HepG2 (cell line): Measurements from ENCODE around the gene PRKN. TPM values are rescaled to one million over a fixed set of nuclear protein-coding genes. Genes with fewer than 3 reads are reported as not detected.
"Not testable (repeated sequence)": the region's sequence is repeated elsewhere in the genome, so short reads cannot be mapped to it uniquely, and the experiment has no call there.

Source experiments
- ATAC-seq: fragments of 200-7000 bp; cut with Tn5 transposase; 3 replicates; pipeline ENCODE4 v1.9.1; 2020; ENCODE audit warnings: mild to moderate bottlenecking, moderate library complexity
- BruUV-seq: library from RNA; stranded (reverse); fragments of 400-500 nt; replicated peaks from 2 replicates; lab custom pipeline; 2021; lab: Mats Ljungman, UMichigan
- CTCF ChIA-PET: fragments of 300-600 bp; formaldehyde crosslinking; extraction: SDS; loops from one replicate; lab custom pipeline; 2021; ENCODE audit warnings: low total read pairs, inconsistent platforms, low intra/inter-chr PET ratio; lab: Yijun Ruan, JAX
- POLR2A ChIA-PET: fragments of 350-600 bp; sonication (Branson Sonifier 250); formaldehyde crosslinking; loops from one replicate; lab custom pipeline; 2020; ENCODE audit warnings: antibody characterized with exemption, inconsistent platforms; lab: Yijun Ruan, JAX
- DNase-seq: peaks from one replicate; pipeline ENCODE4 v3.0.0-alpha.2; 2015; ENCODE audit warnings: low spot score
- FAIRE-seq: peaks from 3 replicates; lab custom pipeline; 2011; peaks lifted over from hg19 to GRCh38; lab: Jason Lieb, UNC
- H2AFZ ChIP-seq: one replicate; pipeline ENCODE4 v1.6.1; 2011; ENCODE audit warnings: low read length, inconsistent platforms
- H3K27ac ChIP-seq: fragments of 300-600 bp; 3 replicates; pipeline ENCODE4 v1.8.0; 2011; ENCODE audit warnings: mixed run types, mild to moderate bottlenecking, mixed read lengths, low read length, inconsistent platforms; ENCODE audit not compliant: insufficient read depth; ENCODE audit errors: extremely low read length
- H3K27me3 ChIP-seq, 2 experiments: fragments of 200-600 bp in 1 of 2; 2 replicates in 1 of 2; 3 replicates in 1 of 2; pipeline versions ENCODE4 v1.6.0 to v1.8.0; 2011; ENCODE audit warnings: low read length in 2 of 2, mild to moderate bottlenecking in 2 of 2, moderate library complexity in 2 of 2, inconsistent platforms in 1 of 2; ENCODE audit not compliant: insufficient read depth in 2 of 2, control insufficient read depth in 1 of 2
- H3K36me3 ChIP-seq, 2 experiments: fragments of 200-600 bp in 1 of 2; replicated peaks in 1 of 2; 2 replicates in 1 of 2; 3 replicates in 1 of 2; pipeline versions ENCODE4 v1.5.1 to v1.8.0; 2011; ENCODE audit warnings: low read length in 2 of 2, inconsistent platforms in 1 of 2; ENCODE audit not compliant: insufficient read depth in 2 of 2, control insufficient read depth in 1 of 2
- H3K4me1 ChIP-seq: 2 replicates; pipeline ENCODE4 v1.5.1; 2012; ENCODE audit warnings: low read length, inconsistent platforms; ENCODE audit not compliant: insufficient read depth
- H3K4me2 ChIP-seq: 2 replicates; pipeline ENCODE4 v1.6.0; 2011; ENCODE audit warnings: low read depth, low read length, inconsistent platforms
- H3K4me3 ChIP-seq, 3 experiments: fragments of 200-600 bp in 1 of 3; sonication (generic), shearing (Covaris generic) in 1 of 3; replicated peaks in 1 of 3; 2 replicates each; pipeline ENCODE4 v1.5.1; 2011 to 2016; ENCODE audit warnings: low read length in 3 of 3, inconsistent platforms in 2 of 3, low read depth in 2 of 3, mild to moderate bottlenecking in 2 of 3, control low read depth in 1 of 3, mixed read lengths in 1 of 3; ENCODE audit not compliant: insufficient read depth in 1 of 3
- H3K79me2 ChIP-seq: one replicate; pipeline ENCODE4 v1.6.1; 2011; ENCODE audit warnings: low read length, inconsistent platforms; ENCODE audit not compliant: insufficient read depth
- H3K9ac ChIP-seq: 2 replicates; pipeline ENCODE4 v1.6.0; 2011; ENCODE audit warnings: mild to moderate bottlenecking, low read depth, low read length, inconsistent platforms; ENCODE audit not compliant: insufficient read depth
- H3K9me3 ChIP-seq: 2 replicates; pipeline ENCODE4 v1.5.1; 2012; ENCODE audit warnings: mild to moderate bottlenecking, low read length
- H4K20me1 ChIP-seq: 2 replicates; pipeline ENCODE4 v1.6.0; 2011; ENCODE audit warnings: inconsistent platforms, mild to moderate bottlenecking, low read length, moderate library complexity; ENCODE audit not compliant: insufficient read depth
- ARNTL ChIP-seq: sonication (generic); formaldehyde crosslinking; IDR thresholded peaks from 2 replicates; pipeline ENCODE4 v1.4.0; 2020; ENCODE audit warnings: mild to moderate bottlenecking, missing genetic modification reagents
- GATAD2A ChIP-seq: IDR thresholded peaks from 2 replicates; pipeline ENCODE4 v1.6.1; 2016
- GTF2F1 ChIP-seq: fragments of 150-350 bp; IDR thresholded peaks from 2 replicates; pipeline ENCODE4 v1.6.1; 2014; ENCODE audit warnings: low read length
- NAIF1 ChIP-seq: sonication (generic); formaldehyde crosslinking; IDR thresholded peaks from 2 replicates; pipeline ENCODE4 v1.5.0; 2020; ENCODE audit warnings: mild to moderate bottlenecking, missing genetic modification reagents, borderline replicate concordance
- NRL ChIP-seq: sonication (generic); formaldehyde crosslinking; IDR thresholded peaks from 2 replicates; pipeline ENCODE4 v1.5.0; 2020; ENCODE audit warnings: missing genetic modification reagents, mild to moderate bottlenecking, moderate library complexity, borderline replicate concordance
- PCBP2 ChIP-seq: fragments of 200-400 bp; formaldehyde crosslinking; optimal IDR thresholded peaks from 2 replicates; pipeline ENCODE3; 2018; ENCODE audit warnings: low read length, low read depth; ENCODE audit not compliant: poor library complexity, severe bottlenecking
- PPARG ChIP-seq: conservative IDR thresholded peaks from 2 replicates; pipeline ENCODE4 v1.6.1; 2016; ENCODE audit warnings: missing biosample characterization, missing genetic modification reagents
- TAF1 ChIP-seq: sonication (generic); formaldehyde crosslinking; IDR thresholded peaks from 2 replicates; pipeline ENCODE4 v1.4.0; 2020; ENCODE audit warnings: missing genetic modification reagents
- TBX3 ChIP-seq: fragments of 450-650 bp; IDR thresholded peaks from 2 replicates; pipeline ENCODE4 v1.6.1; 2017; ENCODE audit warnings: antibody characterized with exemption, mild to moderate bottlenecking, inconsistent platforms, borderline replicate concordance
- TFE3 ChIP-seq: IDR thresholded peaks from 2 replicates; pipeline ENCODE4 v1.6.1; 2016
- ZNF460 ChIP-seq: sonication (generic); formaldehyde crosslinking; IDR thresholded peaks from 2 replicates; pipeline ENCODE4 v1.5.1; 2020; ENCODE audit warnings: missing genetic modification reagents, mild to moderate bottlenecking, borderline replicate concordance
- WGBS: methylation state at CpG from one replicate; pipeline ENCODE4 v1.1.6; 2017; ENCODE audit warnings: low lambda C conversion rate; 5-methylcytosine and 5-hydroxymethylcytosine counted together
- in situ Hi-C: cut with HindIII; loops from 2 replicates; pipeline ENCODE4 v1.10.0; 2017; ENCODE audit warnings: low pct_unique_long_range_greater_than_20kb; ENCODE audit not compliant: extremely low pct_ligation_motif_present
- intact Hi-C: fragments of 100-400 bp; cut with micrococcal nuclease; formaldehyde crosslinking; loops from one replicate; pipeline ENCODE4 v1.10.0; 2022; ENCODE audit not compliant: unreplicated experiment
- polyA plus RNA-seq, 8 experiments: library from polyadenylated mRNA; depleted of rRNA in 3 of 8; stranded (reverse) in 7 of 8; unstranded in 1 of 8; fragments of >200 nt; fragmentation: Illumina TruSeq in 4 of 8; extraction: Trizol in 4 of 8; gene quantifications; 2 replicates each; pipeline versions ENCODE4 v1.2.1 to v1.2.3, GENCODE V29; 2011 to 2016; ENCODE audit warnings: low read depth in 4 of 8, missing spikeins in 1 of 8, mixed read lengths in 1 of 8; ENCODE audit not compliant: insufficient read depth in 1 of 8
- total RNA-seq, 5 experiments: library from RNA; depleted of rRNA; stranded (reverse); fragments of >200 nt; fragmentation: Illumina TruSeq; extraction: Trizol; gene quantifications; 2 replicates each; pipeline ENCODE4 v1.2.3, GENCODE V29; 2016; ENCODE audit warnings: low read depth in 1 of 5
- TF ChIP-seq, protein P1 (sequence below): sonication (generic); formaldehyde crosslinking; IDR thresholded peaks from 2 replicates; pipeline ENCODE4 v1.4.0; 2020; ENCODE audit warnings: mild to moderate bottlenecking, missing genetic modification reagents
- TF ChIP-seq, protein P2 (sequence below): sonication (generic); formaldehyde crosslinking; IDR thresholded peaks from 2 replicates; pipeline ENCODE4 v1.4.0; 2020; ENCODE audit warnings: mild to moderate bottlenecking, low read depth, missing genetic modification reagents

The PRKN gene
- total and polyA plus RNA-seq, 2 of the 13 experiments (the other 11 are each of a cell fraction or from before 2014, with no cell fraction given): 0.31 to 0.44 TPM

GRCh38 chr6:161851486-161851885, 876.1 kb downstream of the PRKN start:
- 52% methylated on average over 12 of the region's 12 CpGs for WGBS
- in situ Hi-C loops, H3K4me1 ChIP-seq, ATAC-seq, H3K4me3 ChIP-seq, H2AFZ ChIP-seq, H3K4me2 ChIP-seq, H3K79me2 ChIP-seq, H3K9me3 ChIP-seq, intact Hi-C loops, DNase-seq, H3K36me3 ChIP-seq, H4K20me1 ChIP-seq, H3K9ac ChIP-seq, BruUV-seq, POLR2A ChIA-PET, H3K27ac ChIP-seq, H3K27me3 ChIP-seq, FAIRE-seq, CTCF ChIA-PET: not testable (repeated sequence)

GRCh38 chr6:161850562-161850961, 877.0 kb downstream of the PRKN start:
- Histone ChIP-seq H3K27ac (no peak overlapping the region), H2AFZ (no peak overlapping the region), H3K4me1 (no peaks in the 10 kb centered on the region), H3K9me3 (no peaks in the 10 kb centered on the region), H4K20me1 (no peaks in the 10 kb centered on the region), H3K36me3 (no peaks in the 10 kb centered on the region), H3K4me3 (no peak overlapping the region), H3K27me3 (no peaks in the 10 kb centered on the region; a peak in 2 of 5 replicates), H3K9ac (no peak overlapping the region), H3K4me2 (no peak overlapping the region), H3K79me2 (no peaks in the 10 kb centered on the region)
- ATAC-seq (no peak), DNase-seq (no peak), FAIRE-seq (no peak)
- POLR2A ChIA-PET: no interaction called here
- no TSS peak for BruUV-seq
- intact Hi-C loops: no loop called here
- WGBS: 52% methylated on average over 2 of the region's 2 CpGs
- CTCF ChIA-PET: no interaction called here
- in situ Hi-C loops: no loop called here
- TF ChIP-seq GTF2F1 (no peak), TBX3 (no peak), NRL (CRISPR knock-in tag) (no peak), NAIF1 (no peak), PPARG (CRISPR knock-in tag) (no peak), TFE3 (CRISPR knock-in tag) (no peak), ARNTL (CRISPR knock-in tag) (no peak), ZNF460 (no peak), TAF1 (no peak), PCBP2 (no peak), GATAD2A (CRISPR knock-in tag) (no peak)
- TF ChIP-seq, protein P1, sequence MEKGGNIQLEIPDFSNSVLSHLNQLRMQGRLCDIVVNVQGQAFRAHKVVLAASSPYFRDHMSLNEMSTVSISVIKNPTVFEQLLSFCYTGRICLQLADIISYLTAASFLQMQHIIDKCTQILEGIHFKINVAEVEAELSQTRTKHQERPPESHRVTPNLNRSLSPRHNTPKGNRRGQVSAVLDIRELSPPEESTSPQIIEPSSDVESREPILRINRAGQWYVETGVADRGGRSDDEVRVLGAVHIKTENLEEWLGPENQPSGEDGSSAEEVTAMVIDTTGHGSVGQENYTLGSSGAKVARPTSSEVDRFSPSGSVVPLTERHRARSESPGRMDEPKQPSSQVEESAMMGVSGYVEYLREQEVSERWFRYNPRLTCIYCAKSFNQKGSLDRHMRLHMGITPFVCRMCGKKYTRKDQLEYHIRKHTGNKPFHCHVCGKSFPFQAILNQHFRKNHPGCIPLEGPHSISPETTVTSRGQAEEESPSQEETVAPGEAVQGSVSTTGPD (CRISPR knock-in tag): no peak
- TF ChIP-seq, protein P2, sequence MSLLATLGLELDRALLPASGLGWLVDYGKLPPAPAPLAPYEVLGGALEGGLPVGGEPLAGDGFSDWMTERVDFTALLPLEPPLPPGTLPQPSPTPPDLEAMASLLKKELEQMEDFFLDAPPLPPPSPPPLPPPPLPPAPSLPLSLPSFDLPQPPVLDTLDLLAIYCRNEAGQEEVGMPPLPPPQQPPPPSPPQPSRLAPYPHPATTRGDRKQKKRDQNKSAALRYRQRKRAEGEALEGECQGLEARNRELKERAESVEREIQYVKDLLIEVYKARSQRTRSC: no peak
